Activated naive CD8-positive, alpha-beta T cell treated with anti-CD3 and anti-CD28 coated beads, Interleukin-2, amount 10 ng/mL, durations not matched to agents 7 days and 5 days (primary cell): Measurements from ENCODE around the gene KDM5B. TPM values are rescaled to one million over a fixed set of nuclear protein-coding genes. Genes with fewer than 3 reads are reported as not detected.
"Not testable (repeated sequence)": the region's sequence is repeated elsewhere in the genome, so short reads cannot be mapped to it uniquely, and the experiment has no call there.

Experiments
- ATAC-seq: fragments of 150-1000 bp; cut with Tn5 transposase; one replicate; pipeline ENCODE4 v1.10.0; 2021; ENCODE audit warnings: low read depth, moderate library complexity
- POLR2A ChIA-PET: fragments of 350-600 bp; sonication (Branson Sonifier 250); formaldehyde crosslinking; loops from one replicate; lab custom pipeline; 2021; ENCODE audit warnings: antibody characterized with exemption; lab: Charles Lee
- DNase-seq: peaks from one replicate; pipeline ENCODE4 v3.0.0; 2021
- H3K27ac Mint-ChIP-seq: one replicate; pipeline ENCODE4 v1.8.0; 2022; ENCODE audit warnings: mild to moderate bottlenecking, mixed read lengths
- H3K27me3 Mint-ChIP-seq: one replicate; pipeline ENCODE4 v1.8.0; 2022; ENCODE audit warnings: mild to moderate bottlenecking, moderate library complexity, mixed read lengths
- H3K36me3 Mint-ChIP-seq: one replicate; pipeline ENCODE4 v1.8.0; 2021; ENCODE audit warnings: mild to moderate bottlenecking, mixed read lengths
- H3K4me1 Mint-ChIP-seq: one replicate; pipeline ENCODE4 v1.8.0; 2021; ENCODE audit warnings: mixed read lengths
- H3K4me3 Mint-ChIP-seq: one replicate; pipeline ENCODE4 v1.8.0; 2022; ENCODE audit warnings: mild to moderate bottlenecking, moderate library complexity, mixed read lengths
- H3K9me3 Mint-ChIP-seq: one replicate; pipeline ENCODE4 v1.8.0; 2021; ENCODE audit warnings: mixed read lengths
- total RNA-seq, 2 experiments: library from RNA; stranded (reverse); gene quantifications; one replicate each; pipeline ENCODE4 v1.2.3, GENCODE V29; 2021

KDM5B gene
- total RNA-seq, 2 experiments from 2014 or later = 45.2 to 55.5 TPM

DNA sequence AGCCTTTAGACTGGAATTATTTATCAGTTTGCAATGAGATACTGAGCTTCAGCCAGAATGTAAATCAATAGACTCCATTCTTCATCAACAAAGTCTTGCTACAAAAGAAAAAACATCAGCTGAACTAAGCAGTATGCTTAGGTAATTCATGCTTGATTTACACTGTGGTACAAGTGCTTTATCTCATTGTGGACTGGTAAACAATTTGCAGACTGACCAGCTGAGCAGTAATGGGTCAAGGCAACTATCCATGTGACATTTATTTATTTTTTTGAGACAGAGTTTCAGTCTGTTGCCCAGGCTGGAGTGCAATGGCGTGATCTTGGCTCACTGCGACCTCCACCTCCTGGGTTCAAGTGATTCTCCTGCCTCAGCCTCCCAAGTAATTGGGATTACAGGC lies 58.2 kb downstream of the KDM5B start:
- ATAC-seq = no peak
- H3K27ac Mint-ChIP-seq = no peak overlapping the region
- no peaks in the 10 kb centered on the region for H3K27me3 Mint-ChIP-seq
- DNase-seq = no peak
- no peaks in the 10 kb centered on the region for H3K4me1 Mint-ChIP-seq
- H3K36me3 Mint-ChIP-seq = peaks cover 33% of the 10 kb centered on the region
- POLR2A ChIA-PET = no interaction called here
- H3K9me3 Mint-ChIP-seq = no peaks in the 10 kb centered on the region
- H3K4me3 Mint-ChIP-seq = no peak overlapping the region

DNA sequence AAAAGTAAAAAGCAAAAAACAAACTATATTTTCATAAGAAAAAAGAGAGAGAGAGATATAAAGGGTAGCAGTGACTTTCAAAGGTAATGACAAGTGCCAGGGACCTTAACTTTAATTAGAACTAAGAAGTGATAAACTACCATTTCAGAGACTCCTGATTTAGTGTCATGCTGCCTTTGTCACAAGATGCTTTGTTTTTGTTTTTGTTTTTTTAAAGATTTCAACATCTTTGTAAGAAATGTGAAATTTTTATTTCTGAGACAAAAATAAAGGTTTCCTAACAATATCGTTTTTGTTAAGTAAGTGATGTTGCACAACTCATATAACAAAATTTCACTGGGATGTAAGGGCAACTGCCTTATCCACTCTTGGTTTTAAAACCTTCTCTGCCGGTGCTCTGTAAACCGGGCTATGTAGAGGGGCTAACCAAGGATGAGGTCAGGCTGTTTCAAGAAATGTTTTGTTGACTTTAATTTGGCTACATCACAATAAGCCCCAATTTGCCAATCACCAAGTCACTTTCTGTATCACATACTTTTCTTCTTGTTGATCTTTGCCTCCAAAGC lies 62.8 kb downstream of the KDM5B start:
- Mint-ChIP-seq H3K4me1 (no peaks in the 10 kb centered on the region), H3K27ac (no peak overlapping the region), H3K4me3 (no peak overlapping the region), H3K9me3 (peaks cover 2% of the 10 kb centered on the region), H3K36me3 (peaks cover 32% of the 10 kb centered on the region), H3K27me3 (no peaks in the 10 kb centered on the region)
- POLR2A ChIA-PET = no interaction called here
- DNase-seq (no peak), ATAC-seq (no peak)

DNA sequence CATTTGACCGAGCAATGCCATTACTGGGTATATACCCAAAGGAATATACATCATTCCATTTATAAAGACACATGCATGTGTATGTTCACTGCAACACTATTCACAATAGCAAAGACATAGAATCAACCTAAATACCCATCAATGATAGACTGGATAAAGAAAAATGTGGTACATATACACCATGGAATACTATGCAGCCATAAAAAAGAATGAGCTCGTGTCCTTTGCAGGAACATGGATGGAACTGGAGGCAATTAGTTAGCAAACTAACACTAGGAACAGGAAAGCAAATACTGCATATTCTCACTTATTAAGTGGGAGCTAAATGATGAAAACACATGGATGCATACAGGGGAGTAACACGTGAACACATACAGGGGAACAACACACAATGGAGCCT lies 63.5 kb downstream of the KDM5B start:
- DNase-seq, H3K27ac Mint-ChIP-seq, POLR2A ChIA-PET: not testable (repeated sequence)

DNA sequence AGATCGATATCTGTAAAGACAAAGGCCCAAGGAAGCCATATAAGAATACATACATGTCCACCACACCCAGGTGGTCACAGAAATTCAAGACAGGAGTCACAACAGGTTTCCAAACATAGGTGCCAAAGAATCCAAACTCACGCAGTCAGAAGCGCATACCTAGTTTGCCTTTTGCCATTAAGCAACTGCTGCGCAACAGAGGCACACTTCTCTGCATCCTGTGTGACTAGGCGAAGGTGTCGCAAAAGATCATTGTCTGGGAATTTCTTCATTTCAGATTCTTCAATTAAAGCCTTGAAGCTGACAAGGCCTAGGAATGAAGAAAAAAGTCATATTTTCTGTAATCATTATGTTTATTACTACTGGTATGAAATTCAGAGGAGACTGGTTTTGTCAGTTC lies 65.7 kb downstream of the KDM5B start:
- Mint-ChIP-seq H3K4me3 (no peak overlapping the region), H3K36me3 (peaks cover 32% of the 10 kb centered on the region), H3K27ac (no peak overlapping the region), H3K4me1 (no peaks in the 10 kb centered on the region), H3K27me3 (no peaks in the 10 kb centered on the region), H3K9me3 (peaks cover 2% of the 10 kb centered on the region)
- DNase-seq (no peak), ATAC-seq (no peak)
- POLR2A ChIA-PET = no interaction called here

More for the DNA sequence above, 63.5 kb downstream of the KDM5B start:
- H3K9me3 Mint-ChIP-seq, ATAC-seq, H3K4me1 Mint-ChIP-seq, H3K27me3 Mint-ChIP-seq, H3K4me3 Mint-ChIP-seq: not testable (repeated sequence)
- H3K36me3 Mint-ChIP-seq = peaks cover 32% of the 10 kb centered on the region

DNA sequence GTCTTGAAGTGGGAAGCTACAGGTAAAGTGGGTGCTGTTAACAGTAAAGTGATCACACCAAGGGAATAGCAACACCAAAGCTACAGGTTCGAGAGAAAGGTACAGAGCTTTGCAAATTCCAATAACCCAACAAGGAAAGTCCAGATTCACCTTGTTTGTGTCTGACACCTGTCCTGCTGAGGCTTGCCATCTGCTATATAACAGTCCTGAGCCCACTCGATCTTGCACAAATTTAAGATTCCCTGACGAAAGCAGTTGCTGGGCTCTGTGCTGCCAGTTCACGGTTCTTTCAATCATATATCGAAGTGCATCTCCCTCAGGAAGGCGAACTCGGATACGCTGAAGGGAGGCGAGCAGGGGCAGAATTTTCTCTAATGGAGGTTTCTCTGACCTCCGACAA lies 75.0 kb downstream of the KDM5B start:
- Mint-ChIP-seq H3K9me3 (no peaks in the 10 kb centered on the region), H3K27ac (no peak overlapping the region), H3K4me3 (no peak overlapping the region), H3K27me3 (no peaks in the 10 kb centered on the region), H3K36me3 (peaks cover 26% of the 10 kb centered on the region), H3K4me1 (peaks cover 2% of the 10 kb centered on the region)
- POLR2A ChIA-PET = no interaction called here
- ATAC-seq = no peak
- DNase-seq = no peak

DNA sequence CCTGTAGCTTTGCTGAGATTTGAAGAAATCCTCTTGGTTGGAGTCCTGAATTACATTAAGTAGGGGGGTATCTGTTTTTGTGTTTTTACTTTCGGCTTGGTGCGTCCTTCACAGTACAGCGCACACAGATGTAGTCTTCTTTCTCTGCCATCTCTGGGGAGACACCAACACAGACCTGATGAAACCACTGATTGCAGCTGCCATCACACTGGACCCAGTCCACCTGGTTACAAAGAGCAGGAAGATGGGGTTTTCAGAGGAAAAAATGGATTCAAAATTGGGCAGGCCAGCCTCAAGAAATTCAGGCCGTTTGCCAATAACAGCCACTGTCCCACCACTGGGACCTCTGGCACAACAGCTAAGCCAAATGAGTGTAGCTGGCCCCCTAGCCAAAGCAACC lies 79.3 kb downstream of the KDM5B start:
- H3K9me3 Mint-ChIP-seq = no peaks in the 10 kb centered on the region
- H3K4me1 Mint-ChIP-seq = peaks cover 2% of the 10 kb centered on the region
- no peaks in the 10 kb centered on the region for H3K27me3 Mint-ChIP-seq
- H3K27ac Mint-ChIP-seq = no peak overlapping the region
- POLR2A ChIA-PET = no interaction called here
- ATAC-seq = no peak
- no peak overlapping the region for H3K4me3 Mint-ChIP-seq
- no peak for DNase-seq
- peaks cover 21% of the 10 kb centered on the region for H3K36me3 Mint-ChIP-seq

DNA sequence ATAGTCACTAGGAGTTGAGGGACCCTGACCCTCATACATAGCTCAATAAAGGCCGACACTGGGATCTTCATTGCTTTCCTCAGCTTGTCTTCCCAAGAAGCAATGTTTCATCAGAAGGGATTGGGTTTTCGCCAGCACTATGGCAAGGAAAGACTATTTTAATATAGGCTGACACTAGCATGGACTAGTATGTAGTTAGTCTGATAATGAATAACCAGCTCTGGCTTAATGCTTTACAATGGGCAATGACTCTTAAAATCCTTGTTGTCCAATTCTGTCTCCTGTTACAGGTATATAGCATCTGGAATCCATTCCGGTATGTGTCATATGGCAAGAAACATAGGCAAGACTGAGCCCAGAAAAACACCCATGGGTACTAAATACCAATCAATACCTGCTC lies 82.7 kb downstream of the KDM5B start:
- H3K4me3 Mint-ChIP-seq = no peak overlapping the region
- no peaks in the 10 kb centered on the region for H3K9me3 Mint-ChIP-seq
- H3K36me3 Mint-ChIP-seq = peaks cover 10% of the 10 kb centered on the region
- POLR2A ChIA-PET = no interaction called here
- ATAC-seq = no peak
- H3K4me1 Mint-ChIP-seq = peaks cover 2% of the 10 kb centered on the region
- no peak overlapping the region for H3K27ac Mint-ChIP-seq
- DNase-seq = no peak
- no peaks in the 10 kb centered on the region for H3K27me3 Mint-ChIP-seq

DNA sequence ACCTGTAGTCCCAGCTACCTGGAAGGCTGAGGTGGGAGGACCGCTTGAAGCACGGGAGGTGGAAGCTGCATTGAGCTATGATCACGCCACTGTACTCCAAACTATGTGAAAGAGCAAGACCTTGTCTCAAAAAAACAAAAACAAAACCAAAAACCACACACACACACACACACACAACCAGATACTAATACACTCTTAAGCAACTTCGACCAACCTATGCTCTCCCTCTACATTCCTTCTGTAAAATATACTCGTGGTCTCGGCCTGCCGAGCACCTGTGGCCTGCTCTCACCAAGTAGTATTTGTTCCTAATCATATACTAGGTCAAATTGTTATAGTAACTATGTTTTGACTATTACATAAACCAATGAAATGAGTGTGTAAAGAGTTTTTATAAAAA lies 84.5 kb downstream of the KDM5B start:
- ATAC-seq (no peak), DNase-seq (no peak)
- POLR2A ChIA-PET = no interaction called here
- Mint-ChIP-seq H3K27ac (no peak overlapping the region), H3K4me1 (peaks cover 4% of the 10 kb centered on the region), H3K36me3 (peaks cover 3% of the 10 kb centered on the region), H3K27me3 (peaks cover under 1% of the 10 kb centered on the region), H3K4me3 (no peak overlapping the region), H3K9me3 (no peaks in the 10 kb centered on the region)

DNA sequence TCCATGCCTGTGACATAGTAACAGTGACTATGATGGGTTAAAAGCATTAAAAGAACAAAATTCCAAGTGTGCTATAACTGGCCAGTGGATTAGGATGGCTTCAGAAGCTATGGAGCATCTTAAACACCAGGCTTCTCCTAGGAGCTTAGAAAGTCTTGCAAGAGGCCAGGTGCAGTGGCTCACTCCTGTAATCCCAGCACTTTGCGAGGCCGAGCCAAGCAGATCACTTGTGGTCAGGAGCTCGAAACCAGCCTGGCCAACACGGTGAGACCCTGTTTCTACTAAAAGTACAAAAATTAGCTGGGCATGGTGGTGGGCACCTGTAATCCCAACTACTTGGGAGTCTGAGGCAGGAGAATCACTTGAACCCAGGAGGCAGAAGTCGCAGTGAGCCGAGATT lies 85.2 kb downstream of the KDM5B start:
- H3K27ac Mint-ChIP-seq, H3K4me3 Mint-ChIP-seq, H3K9me3 Mint-ChIP-seq, ATAC-seq, H3K4me1 Mint-ChIP-seq, POLR2A ChIA-PET, H3K36me3 Mint-ChIP-seq, DNase-seq, H3K27me3 Mint-ChIP-seq: not testable (repeated sequence)

DNA sequence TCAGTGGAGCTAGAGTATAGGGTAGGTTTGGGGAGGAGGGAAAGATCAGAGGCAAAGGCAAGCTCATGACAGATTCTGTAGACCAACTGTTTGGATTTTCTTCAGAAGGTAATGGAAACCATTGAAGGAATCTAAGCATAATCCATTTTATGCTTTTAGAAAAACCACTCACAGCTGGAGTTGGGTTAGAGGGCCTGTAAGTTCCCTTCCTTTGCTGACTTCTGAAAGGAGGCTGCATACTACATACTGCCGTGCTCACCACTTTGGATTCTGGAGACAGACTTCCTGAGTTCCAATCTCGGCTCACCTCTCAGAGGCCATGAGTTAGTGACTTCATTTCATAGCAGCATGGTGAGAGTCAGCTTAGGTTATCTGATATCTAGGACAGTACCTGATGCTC lies 91.6 kb downstream of the KDM5B start:
- H3K27ac Mint-ChIP-seq = no peak overlapping the region
- H3K4me3 Mint-ChIP-seq = no peak overlapping the region
- no peaks in the 10 kb centered on the region for H3K36me3 Mint-ChIP-seq
- H3K27me3 Mint-ChIP-seq = peaks cover 45% of the 10 kb centered on the region
- DNase-seq (no peak), ATAC-seq (no peak)
- POLR2A ChIA-PET = no interaction called here
- H3K4me1 Mint-ChIP-seq = peaks cover 4% of the 10 kb centered on the region
- H3K9me3 Mint-ChIP-seq = no peaks in the 10 kb centered on the region

DNA sequence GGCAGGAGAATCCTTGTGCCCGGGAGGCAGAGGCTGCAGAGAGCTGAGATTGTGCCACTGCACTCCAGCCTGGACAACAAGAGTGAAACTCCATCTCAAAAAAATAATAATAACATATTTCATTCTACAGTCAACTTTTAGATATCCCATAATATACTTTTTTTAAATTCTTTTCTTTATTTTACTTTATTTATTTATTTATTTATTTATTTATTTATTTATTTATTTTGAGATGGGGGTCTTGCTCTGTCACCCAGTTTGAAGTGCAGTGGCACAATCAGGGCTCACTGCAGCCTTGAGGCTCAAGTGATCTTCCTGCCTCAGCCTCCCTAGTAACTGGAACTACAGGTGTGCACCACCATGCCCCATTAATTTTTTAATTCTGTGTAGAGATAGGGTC lies 94.0 kb downstream of the KDM5B start:
- H3K27me3 Mint-ChIP-seq = peaks cover 65% of the 10 kb centered on the region

DNA sequence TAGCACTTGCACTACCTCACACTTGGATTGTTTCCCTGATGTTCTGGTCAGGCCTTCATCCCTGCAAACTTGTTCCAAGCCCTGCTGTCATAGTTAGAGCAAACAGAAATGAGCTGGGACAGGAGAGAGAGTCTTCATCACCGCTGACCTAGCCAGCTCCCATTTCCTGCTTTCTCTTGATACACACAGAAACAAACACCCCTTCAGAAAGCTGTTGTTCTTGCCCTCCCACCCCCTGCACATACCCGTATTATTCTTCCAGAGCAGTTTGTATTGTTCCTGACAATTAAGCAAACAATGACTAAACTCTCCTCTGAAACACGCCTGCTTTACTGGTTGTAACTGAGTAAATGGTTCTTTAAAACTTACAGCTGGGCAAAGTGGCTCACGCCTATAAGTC lies 95.1 kb downstream of the KDM5B start:
- H3K27me3 Mint-ChIP-seq = peaks cover 71% of the 10 kb centered on the region
- no peak overlapping the region for H3K4me3 Mint-ChIP-seq
- DNase-seq (no peak), ATAC-seq (no peak)
- H3K9me3 Mint-ChIP-seq = no peaks in the 10 kb centered on the region
- H3K36me3 Mint-ChIP-seq = no peaks in the 10 kb centered on the region
- POLR2A ChIA-PET = no interaction called here
- peaks cover 2% of the 10 kb centered on the region for H3K4me1 Mint-ChIP-seq
- no peak overlapping the region for H3K27ac Mint-ChIP-seq

More for the DNA sequence above, 94.0 kb downstream of the KDM5B start:
- ATAC-seq, H3K4me1 Mint-ChIP-seq, DNase-seq, H3K4me3 Mint-ChIP-seq, H3K9me3 Mint-ChIP-seq, POLR2A ChIA-PET, H3K27ac Mint-ChIP-seq, H3K36me3 Mint-ChIP-seq: not testable (repeated sequence)

DNA sequence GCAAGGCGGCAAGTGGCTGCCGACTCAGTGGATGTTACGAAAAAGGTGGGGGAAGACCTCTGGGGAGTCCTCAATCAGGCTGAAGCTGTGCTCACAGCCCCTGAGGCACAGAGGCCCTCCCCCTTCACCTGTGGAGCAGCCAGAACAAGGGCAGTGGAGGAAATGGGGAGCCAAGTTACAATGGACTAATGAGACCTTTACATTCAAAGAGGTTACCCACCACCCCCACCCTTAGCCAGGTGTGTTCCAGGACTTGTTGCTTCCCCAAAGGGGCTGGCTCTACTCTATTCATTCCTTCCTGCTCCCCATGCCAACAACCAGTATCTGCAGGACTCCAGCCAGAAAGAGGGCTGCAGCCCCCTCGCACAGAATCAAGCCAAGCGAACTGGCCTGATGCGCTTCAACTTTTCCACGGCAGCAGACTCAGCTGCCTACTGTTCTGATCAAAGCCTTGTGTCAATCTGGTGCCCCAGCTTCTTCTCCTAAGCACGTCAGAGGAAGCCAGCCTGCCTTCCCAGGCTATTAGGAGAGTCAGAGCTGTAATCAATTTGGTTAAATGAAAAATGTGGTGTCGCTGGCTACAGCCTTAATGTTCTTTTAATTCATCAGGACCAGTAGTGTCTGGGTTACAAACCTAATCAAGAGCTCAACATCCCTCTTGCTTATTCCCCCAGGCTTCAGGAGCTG lies 96.1 kb downstream of the KDM5B start:
- no peak for ATAC-seq
- no peak for DNase-seq
- Mint-ChIP-seq H3K9me3 (no peaks in the 10 kb centered on the region), H3K36me3 (no peaks in the 10 kb centered on the region), H3K4me1 (peaks cover 2% of the 10 kb centered on the region), H3K27me3 (peaks cover 78% of the 10 kb centered on the region), H3K4me3 (no peak overlapping the region), H3K27ac (no peak overlapping the region)
- POLR2A ChIA-PET = no interaction called here
